DOHH2 (cell line): ENCODE measurements around the gene HOXC5.

Source experiments
- CTCF ChIP-seq: fragments of 200-600 bp; sonication (generic); IDR thresholded peaks from one replicate; pipeline ENCODE4 v1.5.1; 2014; ENCODE audit warnings: antibody characterized with exemption, mild to moderate bottlenecking, low read depth, low read length; ENCODE audit not compliant: poor library complexity, severe bottlenecking
- EZH2phosphoT487 ChIP-seq: fragments of 200-600 bp; sonication (generic); IDR thresholded peaks from 2 replicates; pipeline ENCODE4 v1.6.1; 2017; ENCODE audit warnings: borderline replicate concordance, mild to moderate bottlenecking, antibody characterized with exemption, low read length, moderate library complexity, mixed read lengths

GRCh38 chr12:54025499-54026405 lies 7.1 kb upstream of the HOXC5 start:
- TF ChIP-seq CTCF (no peak), EZH2phosphoT487 (no peak)
